ENCODE measurements around the gene MTX1.
A peak's percentile ranks its signal among the peaks of the same experiment; 100 is the strongest.
"Not testable (repeated sequence)": the region's sequence is repeated elsewhere in the genome, so short reads cannot be mapped to it uniquely, and the experiment has no call there.

Gene MTX1

GRCh38 chr1:155189926-155190325, 18.6 kb upstream of the MTX1 start:
- not testable (repeated sequence) for DNase-seq

DNA sequence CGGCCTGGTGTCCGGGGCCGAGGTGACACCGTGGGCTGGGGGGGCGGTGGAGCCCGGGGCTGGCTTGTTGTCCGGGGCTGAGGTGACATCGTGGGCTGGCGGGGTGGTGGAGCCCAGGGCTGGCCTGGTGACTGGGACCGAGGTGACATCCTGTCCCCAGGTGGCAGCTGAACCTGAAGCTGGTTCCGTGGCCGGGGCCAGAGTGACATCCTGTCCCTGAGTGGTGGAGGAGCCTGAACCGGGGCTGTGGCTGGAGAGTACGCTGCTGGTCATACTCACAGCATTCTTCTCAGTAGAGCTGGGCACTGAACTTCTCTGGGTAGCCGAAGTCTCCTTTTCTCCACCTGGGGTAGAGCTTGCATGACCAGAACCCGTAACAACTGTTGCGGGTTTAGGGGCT, 16.6 kb upstream of the MTX1 start:
- no peak for DNase-seq

DNA sequence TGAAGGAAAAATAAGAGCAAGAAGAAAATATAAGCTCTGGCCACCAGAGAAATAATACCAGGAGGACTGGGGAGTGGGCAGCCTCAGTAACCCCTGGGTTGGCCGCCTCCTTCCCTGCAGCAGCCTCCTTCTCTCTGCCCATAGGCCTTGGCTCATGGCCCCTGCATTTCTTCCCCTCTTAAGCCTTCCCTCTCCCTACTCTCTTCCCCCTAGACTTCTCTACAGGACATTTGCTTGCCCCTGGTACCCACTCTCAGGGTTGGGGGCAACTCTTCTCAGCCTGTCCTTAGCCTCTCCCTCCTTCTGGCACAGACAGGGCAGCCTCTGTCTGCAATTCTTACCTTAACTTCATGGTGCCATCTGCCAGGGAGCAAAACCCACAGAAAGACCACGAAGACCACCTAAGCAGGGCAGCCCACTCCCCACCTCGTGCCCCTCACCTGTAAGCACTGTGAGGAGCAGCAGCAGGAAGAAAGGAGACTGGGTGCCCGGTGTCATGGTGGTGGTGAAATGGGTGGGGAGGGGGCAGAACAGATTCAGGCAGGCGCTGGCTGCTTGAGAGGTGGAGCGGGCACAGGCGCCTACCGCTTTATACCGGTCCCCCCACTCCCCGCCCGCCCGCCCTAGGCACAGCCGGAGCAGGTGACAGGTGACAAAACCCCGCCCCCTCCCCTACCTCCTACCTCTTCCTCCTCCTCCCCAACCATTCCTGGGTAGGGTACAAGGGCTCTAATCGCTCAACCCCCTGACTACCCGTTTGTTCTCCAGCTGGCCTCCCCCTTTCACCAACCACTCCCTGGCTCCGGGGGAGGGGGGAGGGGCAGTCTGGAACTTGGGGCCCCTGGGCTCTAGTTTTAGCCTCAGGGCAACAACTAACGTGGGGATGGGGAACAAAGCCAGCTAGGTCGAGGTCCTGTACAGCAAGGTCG, 15.9 kb upstream of the MTX1 start:
- peak; percentile 27 for DNase-seq

DNA sequence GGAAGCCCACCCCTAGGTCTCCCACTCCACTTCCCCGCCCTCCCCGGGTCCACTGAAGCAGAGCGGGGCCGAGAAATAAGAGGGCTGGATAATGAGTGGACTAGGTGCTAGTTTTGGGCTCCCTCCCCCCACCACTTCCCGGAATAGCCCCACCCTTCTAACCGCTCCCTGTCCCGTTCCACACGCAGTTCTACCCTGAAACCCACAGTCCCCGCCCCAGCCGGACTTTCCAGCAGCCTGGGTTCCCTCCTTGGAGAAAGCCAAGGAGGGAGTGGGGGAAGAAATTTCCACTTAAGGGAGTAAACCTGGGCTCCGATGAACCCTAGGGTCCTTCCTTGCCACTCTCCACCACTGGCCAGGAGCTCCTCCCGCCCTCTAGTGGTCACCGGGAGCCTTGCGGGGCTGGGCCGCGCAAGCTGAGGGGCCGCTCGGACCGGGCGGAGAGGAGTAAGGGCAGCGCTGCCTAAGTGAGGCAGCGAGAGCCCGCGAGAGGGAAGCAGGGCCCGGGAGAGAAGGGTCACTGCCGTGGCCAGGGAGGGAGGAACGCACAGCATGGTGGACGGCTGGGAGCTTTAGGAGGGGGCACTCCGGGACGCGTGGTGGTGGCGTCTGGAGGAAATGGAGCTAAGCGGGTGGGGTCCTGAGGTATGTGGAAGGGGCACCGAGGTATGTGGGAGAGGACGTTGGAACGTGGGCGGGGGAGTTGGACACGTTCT, 15.1 kb upstream of the MTX1 start:
- DNase-seq: peak; percentile 59

DNA sequence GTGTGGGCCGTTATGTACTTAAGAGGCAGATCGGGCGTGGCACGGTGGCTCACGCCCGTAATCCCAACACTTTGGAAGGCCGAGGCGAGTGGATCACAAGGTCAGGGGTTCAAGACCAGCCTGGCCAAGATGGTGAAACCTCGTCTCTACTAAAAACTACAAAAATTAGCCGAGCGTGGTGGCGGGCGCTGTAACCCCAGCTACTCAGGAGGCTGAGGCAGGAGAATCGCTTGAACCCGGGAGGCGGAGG, 14.6 kb upstream of the MTX1 start:
- not testable (repeated sequence) for DNase-seq

- DNase-seq: no peak
Observed at GRCh38 chr1:155195201-155196102, 13.0 kb upstream of the MTX1 start.

DNA sequence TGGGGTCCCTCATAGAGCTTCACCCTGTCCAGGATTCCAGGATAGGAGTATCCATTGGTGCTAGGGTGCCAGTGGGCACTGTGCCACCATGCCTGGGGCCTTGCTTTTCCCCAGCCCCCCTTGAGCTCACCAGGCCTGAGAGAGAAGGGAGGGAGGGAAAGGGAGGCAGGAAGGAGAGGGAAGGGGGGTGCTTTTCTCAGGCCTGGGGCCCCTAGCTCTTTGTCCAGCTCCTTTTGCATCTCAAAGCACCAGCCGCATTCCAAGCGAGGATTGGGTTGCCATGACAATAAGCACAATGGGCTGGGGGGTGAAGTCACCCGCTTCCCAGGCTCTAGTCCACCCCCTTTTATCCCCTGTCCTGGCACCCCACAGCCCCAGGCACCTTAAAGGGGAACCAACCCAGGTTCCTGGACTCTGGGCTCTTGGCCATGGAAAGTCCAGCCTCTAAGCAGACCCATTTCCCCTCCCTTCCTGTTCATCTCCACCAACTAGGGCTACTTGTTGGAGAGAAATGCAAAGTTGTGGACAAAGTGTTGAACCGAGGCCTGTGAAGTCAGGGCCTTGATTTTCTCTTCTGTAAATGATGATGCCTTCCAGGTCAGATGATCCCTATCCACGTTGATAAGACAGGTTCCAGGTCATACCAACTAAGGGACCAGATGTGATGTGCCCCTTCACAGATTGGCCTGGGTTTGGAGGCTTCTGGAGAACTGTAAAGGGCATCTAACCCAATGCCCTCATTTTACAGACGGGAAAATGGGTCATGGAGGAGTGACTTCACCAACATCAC, 12.2 kb upstream of the MTX1 start:
- no peak for DNase-seq

- DNase-seq: no peak
Observed at GRCh38 chr1:155196893-155197638, 11.4 kb upstream of the MTX1 start.

DNA sequence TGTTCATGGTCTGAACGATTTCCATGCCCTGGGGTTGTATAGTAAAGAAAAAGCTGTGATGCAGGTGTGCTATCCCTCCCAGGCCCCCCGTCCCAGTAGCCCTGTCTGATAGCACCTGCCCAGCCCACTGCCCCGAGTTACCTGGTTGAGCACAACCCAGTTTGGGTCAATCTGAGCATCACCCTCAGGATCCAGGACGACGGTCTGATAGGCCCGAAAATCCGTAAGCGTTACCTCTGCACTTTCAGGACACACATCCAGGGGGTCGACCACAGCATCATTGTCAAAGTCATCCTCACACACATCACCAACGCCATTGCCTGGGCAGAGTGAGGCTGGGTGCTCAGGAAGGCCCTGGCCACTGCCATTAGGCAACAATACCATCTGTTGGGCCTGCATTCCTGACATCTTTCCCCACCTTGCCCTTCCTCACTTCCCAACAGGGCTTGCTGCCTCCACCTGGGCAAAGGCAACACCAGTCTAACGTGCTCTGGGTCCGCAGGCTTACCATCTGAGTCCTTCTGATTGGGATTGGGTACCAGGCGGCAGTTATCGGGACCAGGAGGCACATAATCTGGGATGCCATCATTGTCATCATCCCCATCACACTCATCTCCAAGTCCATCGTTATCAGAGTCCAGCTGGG, 10.5 kb upstream of the MTX1 start:
- DNase-seq: no peak

GRCh38 chr1:155198547-155198906, 10.0 kb upstream of the MTX1 start:
- no peak for DNase-seq

- DNase-seq: no peak
Observed at GRCh38 chr1:155199792-155200191, 8.7 kb upstream of the MTX1 start.

DNA sequence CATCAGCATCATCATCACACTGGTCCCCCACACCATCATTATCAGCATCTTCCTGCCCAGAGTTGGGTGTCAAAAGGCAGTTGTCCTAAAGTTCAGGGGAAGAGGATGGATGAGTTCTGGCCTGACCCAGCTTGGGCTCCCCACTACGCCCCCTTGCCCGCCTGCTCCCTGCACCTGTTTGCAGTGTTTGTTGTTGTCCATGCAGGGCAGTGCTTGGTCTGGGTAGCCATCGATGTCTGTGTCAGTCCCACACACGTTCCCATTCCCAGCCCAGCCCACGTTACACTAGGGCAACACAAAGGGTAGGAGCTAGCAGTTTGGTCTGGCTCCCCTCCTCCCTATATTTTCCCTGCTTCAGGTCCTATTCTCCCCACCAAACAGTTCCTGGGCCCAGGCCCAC, 7.6 kb upstream of the MTX1 start:
- DNase-seq: no peak

DNA sequence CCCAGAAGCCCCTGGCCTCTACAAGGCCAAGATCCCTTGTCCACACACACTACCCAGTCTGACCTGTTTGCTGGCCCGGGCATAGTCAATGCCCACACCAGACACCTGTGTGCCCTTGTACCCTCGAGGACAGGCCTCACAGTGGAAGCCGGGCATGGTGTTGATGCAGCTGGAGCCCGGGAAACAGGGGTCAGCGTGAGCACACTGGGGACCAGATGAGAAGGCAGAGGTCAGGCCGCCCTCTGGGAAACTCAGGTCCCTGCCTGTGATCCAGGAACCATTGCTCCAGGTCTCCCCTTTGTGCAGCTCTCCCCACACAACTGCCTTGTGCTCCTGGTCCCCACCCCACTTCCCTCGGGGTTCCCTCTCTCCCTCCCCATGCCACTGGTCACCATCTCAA, 6.3 kb upstream of the MTX1 start:
- no peak for DNase-seq

DNA sequence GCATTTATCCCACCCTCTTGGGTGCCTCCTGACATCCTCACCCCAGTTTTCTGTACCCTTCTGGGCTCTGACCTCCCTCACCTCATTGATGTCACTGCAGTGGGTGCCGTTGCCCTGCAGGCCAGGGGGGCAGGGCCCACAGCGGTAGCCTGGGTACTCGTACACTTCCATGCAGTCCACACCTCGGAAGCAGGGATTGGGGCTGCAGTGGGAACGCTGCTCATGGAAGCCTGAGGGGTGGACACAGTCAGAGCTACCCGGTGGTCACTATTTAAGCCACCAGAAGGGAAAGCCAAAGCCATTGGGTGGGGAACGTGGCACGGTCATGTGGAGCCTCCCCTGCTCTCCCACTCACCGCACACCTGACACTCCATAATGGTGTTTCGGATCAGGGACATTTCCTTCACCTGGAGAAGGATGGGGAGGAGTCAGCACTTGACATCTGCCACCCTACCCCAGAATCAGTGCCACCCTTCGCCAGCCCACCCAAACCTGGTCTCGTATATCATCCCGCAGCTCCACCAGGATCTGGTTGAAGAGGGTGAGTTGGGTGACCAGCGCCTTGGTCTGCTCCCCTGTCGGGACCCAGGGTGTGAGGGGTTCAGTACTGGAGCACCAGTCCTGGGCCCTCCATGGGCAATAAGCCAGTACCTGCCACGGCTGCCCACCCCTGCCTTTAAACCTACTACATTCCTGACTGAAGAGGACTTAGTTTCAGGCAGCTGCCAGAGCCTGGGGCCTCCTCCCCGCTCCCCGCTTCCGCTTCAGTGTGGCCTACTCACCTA, 5.6 kb upstream of the MTX1 start:
- no peak for DNase-seq

DNA sequence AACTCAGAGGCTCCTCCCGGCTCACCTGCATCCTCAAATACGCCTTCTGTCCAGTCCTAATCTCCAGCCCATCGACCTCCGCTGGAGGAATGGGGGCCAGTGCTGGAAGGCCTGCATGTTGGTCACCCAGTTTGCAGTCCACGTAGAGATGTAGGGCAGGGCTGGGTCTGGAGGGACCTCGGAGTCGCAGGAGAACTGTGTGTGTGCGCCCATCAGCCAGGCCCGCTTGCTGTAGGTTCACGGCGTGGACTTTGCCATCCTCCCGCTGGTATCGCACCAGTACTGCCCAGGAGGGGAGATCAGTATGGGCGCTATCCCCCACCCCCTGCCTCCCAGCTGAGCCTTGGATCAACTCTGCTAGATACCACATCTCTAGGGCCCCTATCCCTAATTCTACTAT, 3.5 kb upstream of the MTX1 start:
- DNase-seq: no peak

- no peak for DNase-seq
Observed at GRCh38 chr1:155205969-155206593, 2.4 kb upstream of the MTX1 start.

GRCh38 chr1:155206891-155207805, 1.3 kb upstream of the MTX1 start:
- DNase-seq: peak; percentile 89

- no peak for DNase-seq
Observed at GRCh38 chr1:155207806-155208540, 522 bp upstream of the MTX1 start, which contains the start of gene THBS3. Gene THBS3 (minus strand): TSS chr1:155207897. CDS start chr1:155207876, 21 bp downstream.
